SK-N-MC (cell line): ENCODE measurements around the gene COL27A1.

Experiments used
- EZH2 ChIP-seq: fragments of 200-600 bp; sonication (generic); IDR thresholded peaks from one replicate; pipeline ENCODE4 v1.6.1; 2017; ENCODE audit warnings: antibody characterized with exemption
- FOXP2 ChIP-seq: optimal IDR thresholded peaks from 2 replicates; pipeline ENCODE3; 2011; ENCODE audit warnings: mild to moderate bottlenecking, moderate library complexity; ENCODE audit not compliant: insufficient read depth; ENCODE audit errors: extremely low read length, control extremely low read depth
- POLR2AphosphoS5 ChIP-seq: IDR thresholded peaks from 2 replicates; pipeline ENCODE4 v1.6.1; 2012; ENCODE audit warnings: mild to moderate bottlenecking, low read depth, low read length, borderline replicate concordance

- TF ChIP-seq EZH2 (no peak), POLR2AphosphoS5 (no peak), FOXP2 (no peak)
These were observed 47.1 kb downstream of the COL27A1 start for GRCh38 chr9:114202396-114202795.
